ENCODE results near the gene MAP2K6.

The MAP2K6 gene

DNA sequence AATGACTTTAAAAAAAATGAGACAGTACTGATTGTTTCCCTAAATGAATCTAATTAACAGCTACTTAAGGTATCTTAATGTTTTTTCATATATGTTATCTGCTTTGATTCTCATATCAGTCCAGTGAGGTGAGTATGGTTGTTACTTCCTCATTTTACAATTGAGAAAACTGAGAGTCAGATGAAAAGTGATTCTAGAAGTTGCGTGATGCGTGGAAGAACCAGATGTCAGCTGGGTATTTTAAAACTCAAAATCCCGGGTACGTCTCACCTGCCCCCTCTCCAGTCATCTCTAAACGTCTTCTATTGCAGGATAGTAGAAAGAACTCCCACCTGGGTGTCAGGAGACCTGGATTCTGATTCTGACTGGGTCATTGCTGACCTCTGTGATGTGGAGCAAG is 89.2 kb downstream of the MAP2K6 start:
- TF ChIP-seq EZH2phosphoT487 (IDR thresholded peaks at IDR 0.05; ENCODE audit: borderline replicate concordance): no peak
- TF ChIP-seq, protein P1, sequence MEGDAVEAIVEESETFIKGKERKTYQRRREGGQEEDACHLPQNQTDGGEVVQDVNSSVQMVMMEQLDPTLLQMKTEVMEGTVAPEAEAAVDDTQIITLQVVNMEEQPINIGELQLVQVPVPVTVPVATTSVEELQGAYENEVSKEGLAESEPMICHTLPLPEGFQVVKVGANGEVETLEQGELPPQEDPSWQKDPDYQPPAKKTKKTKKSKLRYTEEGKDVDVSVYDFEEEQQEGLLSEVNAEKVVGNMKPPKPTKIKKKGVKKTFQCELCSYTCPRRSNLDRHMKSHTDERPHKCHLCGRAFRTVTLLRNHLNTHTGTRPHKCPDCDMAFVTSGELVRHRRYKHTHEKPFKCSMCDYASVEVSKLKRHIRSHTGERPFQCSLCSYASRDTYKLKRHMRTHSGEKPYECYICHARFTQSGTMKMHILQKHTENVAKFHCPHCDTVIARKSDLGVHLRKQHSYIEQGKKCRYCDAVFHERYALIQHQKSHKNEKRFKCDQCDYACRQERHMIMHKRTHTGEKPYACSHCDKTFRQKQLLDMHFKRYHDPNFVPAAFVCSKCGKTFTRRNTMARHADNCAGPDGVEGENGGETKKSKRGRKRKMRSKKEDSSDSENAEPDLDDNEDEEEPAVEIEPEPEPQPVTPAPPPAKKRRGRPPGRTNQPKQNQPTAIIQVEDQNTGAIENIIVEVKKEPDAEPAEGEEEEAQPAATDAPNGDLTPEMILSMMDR (conservative IDR thresholded peaks at IDR 0.05; ENCODE audit: low read length): no peak
- H4K20me1 ChIP-seq (ENCODE audit: insufficient read depth, low read length, poor library complexity, severe bottlenecking): no peaks in the 10 kb centered on the region
- no peaks in the 10 kb centered on the region for H3K9me2 ChIP-seq (replicated peaks; ENCODE audit: low read depth, low read length)
- H3K9me3 ChIP-seq (ENCODE audit: insufficient read depth, low read depth, low read length): no peaks in the 10 kb centered on the region
- H3F3A ChIP-seq (ENCODE audit: low read depth): no peaks in the 10 kb centered on the region
- H3K36me3 ChIP-seq (ENCODE audit: insufficient read depth, low read length): peaks cover 14% of the 10 kb centered on the region; the same call in 1 of the 2 replicates
- H3K27me3 ChIP-seq (ENCODE audit: insufficient read depth, low read length, poor library complexity, severe bottlenecking): no peaks in the 10 kb centered on the region
- H3K4me3 ChIP-seq (ENCODE audit: low read length, poor library complexity, severe bottlenecking): no peak overlapping the region
- no peak overlapping the region for H3K4me2 ChIP-seq (ENCODE audit: low read depth, low read length, poor library complexity, severe bottlenecking)
- H3K4me1 ChIP-seq (ENCODE audit: insufficient read depth, low read length, poor library complexity, severe bottlenecking): no peaks in the 10 kb centered on the region
- H2AFZ ChIP-seq (ENCODE audit: low read length): no peak overlapping the region
- H3K9ac ChIP-seq (ENCODE audit: low read depth, low read length, poor library complexity, severe bottlenecking): no peak overlapping the region
- no peaks in the 10 kb centered on the region for H3K79me2 ChIP-seq (ENCODE audit: insufficient read depth, low read length)

- Histone ChIP-seq H3K4me3 (ENCODE audit: low read length, poor library complexity, severe bottlenecking) (no peak overlapping the region), H3K9ac (ENCODE audit: low read depth, low read length, poor library complexity, severe bottlenecking) (no peak overlapping the region), H3K9me2 (replicated peaks; ENCODE audit: low read depth, low read length) (no peaks in the 10 kb centered on the region), H3K79me2 (ENCODE audit: insufficient read depth, low read length) (no peaks in the 10 kb centered on the region), H3K36me3 (ENCODE audit: insufficient read depth, low read length) (peaks cover 14% of the 10 kb centered on the region; the same call in 1 of the 2 replicates), H3K4me1 (ENCODE audit: insufficient read depth, low read length, poor library complexity, severe bottlenecking) (no peaks in the 10 kb centered on the region), H2AFZ (ENCODE audit: low read length) (no peak overlapping the region), H3F3A (ENCODE audit: low read depth) (no peaks in the 10 kb centered on the region), H3K4me2 (ENCODE audit: low read depth, low read length, poor library complexity, severe bottlenecking) (no peak overlapping the region), H3K27me3 (ENCODE audit: insufficient read depth, low read length, poor library complexity, severe bottlenecking) (no peaks in the 10 kb centered on the region), H4K20me1 (ENCODE audit: insufficient read depth, low read length, poor library complexity, severe bottlenecking) (no peaks in the 10 kb centered on the region), H3K9me3 (ENCODE audit: insufficient read depth, low read depth, low read length) (no peaks in the 10 kb centered on the region)
- TF ChIP-seq EZH2phosphoT487 (IDR thresholded peaks at IDR 0.05; ENCODE audit: borderline replicate concordance): no peak
- TF ChIP-seq, protein P1 (conservative IDR thresholded peaks at IDR 0.05; ENCODE audit: low read length): no peak
Observed at GRCh38 chr17:69505740-69506139, 91.2 kb downstream of the MAP2K6 start.

- Histone ChIP-seq H3K9me3 (ENCODE audit: insufficient read depth, low read depth, low read length) (no peaks in the 10 kb centered on the region), H3K9me2 (replicated peaks; ENCODE audit: low read depth, low read length) (no peaks in the 10 kb centered on the region), H3F3A (ENCODE audit: low read depth) (no peaks in the 10 kb centered on the region), H3K4me3 (ENCODE audit: low read length, poor library complexity, severe bottlenecking) (no peak overlapping the region), H3K36me3 (ENCODE audit: insufficient read depth, low read length) (peaks cover 14% of the 10 kb centered on the region; the same call in 1 of the 2 replicates), H2AFZ (ENCODE audit: low read length) (no peak overlapping the region), H3K9ac (ENCODE audit: low read depth, low read length, poor library complexity, severe bottlenecking) (no peak overlapping the region), H3K4me1 (ENCODE audit: insufficient read depth, low read length, poor library complexity, severe bottlenecking) (no peaks in the 10 kb centered on the region), H3K27me3 (ENCODE audit: insufficient read depth, low read length, poor library complexity, severe bottlenecking) (no peaks in the 10 kb centered on the region), H3K4me2 (ENCODE audit: low read depth, low read length, poor library complexity, severe bottlenecking) (no peak overlapping the region), H3K79me2 (ENCODE audit: insufficient read depth, low read length) (no peaks in the 10 kb centered on the region), H4K20me1 (ENCODE audit: insufficient read depth, low read length, poor library complexity, severe bottlenecking) (no peaks in the 10 kb centered on the region)
- TF ChIP-seq EZH2phosphoT487 (IDR thresholded peaks at IDR 0.05; ENCODE audit: borderline replicate concordance): no peak
- TF ChIP-seq, protein P1 (conservative IDR thresholded peaks at IDR 0.05; ENCODE audit: low read length): peak; percentile 52
Observed at GRCh38 chr17:69506489-69506888, 92.0 kb downstream of the MAP2K6 start.
